ENCODE data around the gene SULF2. TPM values are rescaled to one million over a fixed set of nuclear protein-coding genes. Genes with fewer than 3 reads are reported as not detected.
A peak's percentile ranks its signal among the peaks of the same experiment; 100 is the strongest.

Gene SULF2
- total and polyA plus RNA-seq, 9 of the 15 experiments (the other 6 are each of a cell fraction or from before 2014, with no cell fraction given), result 0.33 TPM; not detected in 8

- TF ChIP-seq E2F5 (CRISPR knock-in tag; IDR thresholded peaks at IDR 0.05), result no peak
- no peak for TF ChIP-seq ZNF511 (CRISPR knock-in tag; IDR thresholded peaks at IDR 0.05)
- TF ChIP-seq HNRNPL (IDR thresholded peaks at IDR 0.05; ENCODE audit: low read depth, low read length), result no peak
- TF ChIP-seq IFI16 (CRISPR knock-in tag; IDR thresholded peaks at IDR 0.05), result no peak
- TF ChIP-seq E4F1 (CRISPR knock-in tag; IDR thresholded peaks at IDR 0.05; ENCODE audit: borderline replicate concordance), result no peak
- TF ChIP-seq RBM25 (IDR thresholded peaks at IDR 0.05; ENCODE audit: low read depth, low read length, severe bottlenecking), result no peak
- TF ChIP-seq CHD2 (IDR thresholded peaks at IDR 0.05; ENCODE audit: low read depth, low read length), result no peak
- TF ChIP-seq SPI1 (IDR thresholded peaks at IDR 0.05; ENCODE audit: borderline replicate concordance, low read depth, low read length), result peak; percentile 97
- no peak for TF ChIP-seq PHF21A (IDR thresholded peaks at IDR 0.05; ENCODE audit: borderline replicate concordance, low read depth)
- TF ChIP-seq POLR3G (IDR thresholded peaks at IDR 0.05; ENCODE audit: extremely low read depth, insufficient read length, insufficient replicate concordance), result no peak
- no peak for TF ChIP-seq ZNF431 (CRISPR knock-in tag; IDR thresholded peaks at IDR 0.05)
- no peak for TF ChIP-seq L3MBTL2 (IDR thresholded peaks at IDR 0.05)
- TF ChIP-seq DACH1 (IDR thresholded peaks at IDR 0.05; ENCODE audit: partially characterized antibody), result no peak
- TF ChIP-seq TAL1 (IDR thresholded peaks at IDR 0.05), result no peak
- no peak for TF ChIP-seq RBM22 (IDR thresholded peaks at IDR 0.05; ENCODE audit: low read depth, low read length, poor library complexity, severe bottlenecking)
- no peak for TF ChIP-seq ZNF717 (CRISPR knock-in tag; IDR thresholded peaks at IDR 0.05)
- no peak for TF ChIP-seq E2F6 (IDR thresholded peaks at IDR 0.05; ENCODE audit: borderline replicate concordance in 1 of 2, extremely low read depth in 1 of 2, insufficient read depth in 1 of 2, insufficient read length in 1 of 2, low read depth in 1 of 2, low read length in 1 of 2, poor library complexity in 1 of 2, severe bottlenecking in 1 of 2)
- TF ChIP-seq ZNF263 (CRISPR knock-in tag; IDR thresholded peaks at IDR 0.05; ENCODE audit: borderline replicate concordance), result no peak
- no peak for TF ChIP-seq EWSR1 (IDR thresholded peaks at IDR 0.05; ENCODE audit: borderline replicate concordance, low read depth, partially characterized antibody)
- TF ChIP-seq YBX1 (IDR thresholded peaks at IDR 0.05), result no peak
- no peak for TF ChIP-seq RBM15 (IDR thresholded peaks at IDR 0.05; ENCODE audit: insufficient read depth, low read length)
- no peak for TF ChIP-seq HBP1 (CRISPR knock-in tag; IDR thresholded peaks at IDR 0.05)
- no peak for TF ChIP-seq CXXC5 (CRISPR knock-in tag; IDR thresholded peaks at IDR 0.05)
Observed at GRCh38 chr20:47727170-47727880, 58.0 kb downstream of the SULF2 start (continued).
